Measurements from ENCODE around the gene MAPKAPK3. TPM values are rescaled to one million over a fixed set of nuclear protein-coding genes. Genes with fewer than 3 reads are reported as not detected.

The MAPKAPK3 gene
- polyA plus RNA-seq, 1 donor from 2014 or later, result 23.7 TPM

DNA sequence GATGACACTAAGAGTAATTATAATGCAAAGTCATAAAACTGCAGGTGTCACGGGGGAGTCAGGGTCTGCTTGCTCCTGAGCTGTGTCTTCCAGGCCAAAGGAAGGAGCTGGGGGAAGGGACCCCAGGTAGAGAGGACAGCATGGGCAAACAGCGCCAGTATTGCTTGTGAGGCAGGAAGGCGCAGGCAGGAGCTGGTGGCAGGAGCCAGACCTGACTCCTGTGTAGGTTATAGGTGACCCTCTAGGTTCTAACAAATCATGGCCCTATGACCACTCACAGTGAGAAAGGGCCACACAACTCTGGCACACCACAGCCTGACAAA lies 7.2 kb upstream of the MAPKAPK3 start:
- peak overlapping the region in 1 of 3 donors; percentile 82 for H3K27ac Mint-ChIP-seq
- H3K4me1 Mint-ChIP-seq, result peaks cover 10 to 30% (median 22%) of the 10 kb centered on the region in 3 donors
- H3K9me3 Mint-ChIP-seq, result no peaks in the 10 kb centered on the region
- peak overlapping the region in 3 of 4 donors; percentile 64 to 90 (median 88) for H3K4me3 Mint-ChIP-seq
- H3K36me3 Mint-ChIP-seq, result no peaks in the 10 kb centered on the region
- H3K27me3 Mint-ChIP-seq, result no peaks in the 10 kb centered on the region

DNA sequence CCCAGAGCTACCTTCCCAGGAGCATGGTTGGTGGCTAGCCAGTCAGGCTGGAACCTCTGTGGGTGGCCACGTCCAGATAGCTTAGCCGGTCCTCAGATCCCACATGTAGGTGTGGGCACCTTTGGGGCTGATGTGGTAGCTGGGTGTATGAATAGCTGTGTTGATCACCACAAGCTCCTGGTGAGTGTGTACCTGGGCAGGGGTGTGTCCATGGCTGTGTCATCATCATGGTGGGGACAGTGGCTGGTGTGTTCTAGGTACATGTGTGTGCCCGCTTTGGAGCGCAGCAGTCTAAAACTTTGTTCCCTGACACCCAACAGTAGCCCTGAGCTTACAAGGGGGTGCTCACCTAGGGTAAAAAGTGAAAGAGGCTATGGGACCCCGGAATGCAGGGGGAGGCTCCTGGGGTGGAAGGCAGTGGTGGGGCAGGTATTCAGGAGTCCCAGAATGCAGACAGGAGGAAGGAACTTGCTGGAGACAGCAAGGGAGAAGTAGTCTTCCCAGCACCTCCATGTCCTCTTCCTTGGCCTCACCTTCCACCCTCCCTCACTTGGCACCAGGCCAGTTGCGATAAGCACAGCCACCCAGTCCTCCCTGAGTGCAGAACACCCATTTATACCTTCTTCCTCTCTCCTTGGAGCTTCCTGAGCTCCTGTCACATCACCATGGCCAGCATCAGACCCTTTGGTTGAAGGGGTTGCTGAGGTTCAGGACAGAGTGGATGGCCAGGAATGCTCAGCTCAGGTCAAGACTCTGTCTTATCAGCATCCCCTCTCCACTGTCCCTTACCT lies 6.6 kb upstream of the MAPKAPK3 start:
- H3K27me3 Mint-ChIP-seq, result no peaks in the 10 kb centered on the region
- peak overlapping the region; percentile 88 to 96 (median 92) for H3K4me3 Mint-ChIP-seq
- peaks cover 10 to 26% (median 18%) of the 10 kb centered on the region in 3 donors for H3K4me1 Mint-ChIP-seq
- peak overlapping the region in 2 of 3 donors; percentile 82 to 84 for H3K27ac Mint-ChIP-seq
- no peaks in the 10 kb centered on the region for H3K9me3 Mint-ChIP-seq
- H3K36me3 Mint-ChIP-seq, result no peaks in the 10 kb centered on the region

DNA sequence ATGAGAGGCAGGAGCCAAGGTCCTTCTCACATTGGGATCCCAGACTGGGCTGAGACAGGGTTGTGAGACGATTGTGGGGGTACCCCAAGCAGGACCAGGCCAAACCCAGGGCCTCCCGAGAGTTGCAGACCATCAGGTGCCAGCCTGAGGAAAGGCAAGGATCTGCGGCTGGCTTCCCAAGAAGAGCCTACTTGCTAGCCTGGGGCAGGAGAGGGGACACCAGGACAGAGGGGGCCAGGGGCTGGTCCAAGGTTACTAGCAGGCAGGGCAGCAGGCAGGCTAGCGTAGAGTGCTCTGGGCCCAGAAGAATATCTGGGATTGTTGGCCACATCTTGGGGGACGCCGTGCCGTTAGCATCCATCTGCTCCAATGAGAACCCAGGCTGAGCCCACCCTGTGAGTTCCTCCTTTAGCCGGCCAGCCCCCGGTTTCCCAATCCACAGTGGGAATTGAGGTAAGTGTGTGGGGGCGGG lies 5.9 kb upstream of the MAPKAPK3 start:
- peak overlapping the region; percentile 88 to 96 (median 92) for H3K4me3 Mint-ChIP-seq
- H3K27me3 Mint-ChIP-seq, result no peaks in the 10 kb centered on the region
- H3K27ac Mint-ChIP-seq, result peak overlapping the region in 2 of 3 donors; percentile 82 to 84
- H3K9me3 Mint-ChIP-seq, result no peaks in the 10 kb centered on the region
- H3K4me1 Mint-ChIP-seq, result peaks cover 10 to 23% (median 20%) of the 10 kb centered on the region in 3 donors
- no peaks in the 10 kb centered on the region for H3K36me3 Mint-ChIP-seq

DNA sequence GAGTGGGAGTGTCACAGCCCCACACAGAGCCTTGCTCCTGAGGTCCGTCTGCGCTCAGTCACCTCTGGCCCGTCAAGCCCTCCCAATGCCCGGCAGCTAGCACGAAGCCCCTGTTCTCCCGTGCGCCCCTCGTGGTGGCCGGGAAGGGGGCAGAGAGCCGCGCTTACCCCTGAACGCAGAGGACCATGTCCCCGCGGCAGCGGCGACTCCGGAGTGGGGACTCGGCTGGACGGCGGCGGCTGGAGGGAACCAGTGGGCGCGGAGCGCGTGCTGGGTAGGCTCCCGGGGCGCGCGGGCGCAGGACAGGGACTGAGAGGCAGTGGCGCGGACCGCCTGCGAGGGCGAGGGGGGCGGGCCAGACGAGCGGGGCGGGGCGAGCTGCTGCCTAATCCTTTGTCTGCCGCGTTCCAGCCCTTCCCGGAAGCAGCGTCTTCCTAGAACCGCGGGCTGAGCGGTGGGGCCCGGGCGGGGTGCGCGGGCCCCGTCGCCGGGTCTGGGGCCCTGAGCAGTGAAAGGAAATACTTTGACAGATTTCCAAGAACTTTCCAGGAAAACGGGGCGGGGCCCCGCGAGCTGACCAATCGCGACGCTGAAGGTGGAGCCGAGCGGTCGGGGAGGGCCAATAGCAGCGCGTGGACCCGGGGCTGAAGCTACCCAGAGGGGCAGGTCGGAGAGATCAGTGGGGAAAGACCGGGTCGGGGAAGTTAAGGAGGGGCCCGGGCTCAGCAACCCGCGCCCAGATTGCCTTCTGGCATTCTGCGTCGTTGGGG lies 5.3 kb upstream of the MAPKAPK3 start, which contains the start of gene CISH:
Gene CISH, minus strand, starts transcription at position 311 of the 770 bp plus-strand sequence. Its CDS starts 124 bp downstream, at position 187.
- peak within 1 kb of the TSS; percentile 88 to 96 (median 92) for H3K4me3 Mint-ChIP-seq
- H3K27me3 Mint-ChIP-seq, result no peaks in the 10 kb centered on the region
- peak within 1 kb of the TSS; percentile 82 to 86 (median 84) for H3K27ac Mint-ChIP-seq
- H3K9me3 Mint-ChIP-seq, result no peaks in the 10 kb centered on the region
- H3K36me3 Mint-ChIP-seq, result no peaks in the 10 kb centered on the region
- peaks cover 13 to 27% (median 22%) of the 10 kb centered on the region in 3 donors for H3K4me1 Mint-ChIP-seq

DNA sequence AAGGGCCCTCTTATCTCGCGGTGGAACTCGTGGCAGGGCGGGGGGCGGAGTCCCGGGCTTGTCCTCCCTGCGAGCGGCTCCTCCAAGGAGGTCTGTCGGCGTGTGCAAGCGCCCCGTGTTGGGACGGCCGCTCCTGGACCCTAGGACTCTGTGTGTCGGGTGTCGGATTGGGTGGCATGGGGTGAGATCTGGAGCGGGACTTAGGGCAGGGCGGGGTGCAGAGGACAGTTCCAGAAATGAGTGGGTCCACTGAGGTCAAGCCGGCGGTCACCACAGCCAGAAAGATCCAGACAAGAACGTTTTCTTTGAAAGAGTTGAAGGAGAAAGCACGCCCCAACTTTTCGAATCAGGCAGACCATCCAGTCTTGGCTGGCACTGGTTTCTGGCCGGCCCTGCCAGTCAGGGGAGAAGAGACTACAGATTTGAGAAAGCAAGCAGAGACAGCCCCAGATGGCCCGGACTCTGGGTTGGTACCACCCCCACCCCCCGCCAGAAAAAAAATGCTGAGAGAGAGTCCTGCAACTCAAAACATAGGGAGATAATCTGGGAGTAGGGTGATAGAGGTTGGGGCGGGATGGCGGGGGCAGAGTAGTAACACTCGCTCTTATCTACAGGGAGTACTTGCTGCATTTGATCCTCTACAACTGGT lies 4.6 kb upstream of the MAPKAPK3 start:
- H3K36me3 Mint-ChIP-seq, result no peaks in the 10 kb centered on the region
- peak overlapping the region; percentile 88 to 96 (median 92) for H3K4me3 Mint-ChIP-seq
- H3K27ac Mint-ChIP-seq, result peak overlapping the region; percentile 82 to 86 (median 84)
- no peaks in the 10 kb centered on the region for H3K27me3 Mint-ChIP-seq
- H3K9me3 Mint-ChIP-seq, result no peaks in the 10 kb centered on the region
- H3K4me1 Mint-ChIP-seq, result peaks cover 13 to 27% (median 22%) of the 10 kb centered on the region in 3 donors

DNA sequence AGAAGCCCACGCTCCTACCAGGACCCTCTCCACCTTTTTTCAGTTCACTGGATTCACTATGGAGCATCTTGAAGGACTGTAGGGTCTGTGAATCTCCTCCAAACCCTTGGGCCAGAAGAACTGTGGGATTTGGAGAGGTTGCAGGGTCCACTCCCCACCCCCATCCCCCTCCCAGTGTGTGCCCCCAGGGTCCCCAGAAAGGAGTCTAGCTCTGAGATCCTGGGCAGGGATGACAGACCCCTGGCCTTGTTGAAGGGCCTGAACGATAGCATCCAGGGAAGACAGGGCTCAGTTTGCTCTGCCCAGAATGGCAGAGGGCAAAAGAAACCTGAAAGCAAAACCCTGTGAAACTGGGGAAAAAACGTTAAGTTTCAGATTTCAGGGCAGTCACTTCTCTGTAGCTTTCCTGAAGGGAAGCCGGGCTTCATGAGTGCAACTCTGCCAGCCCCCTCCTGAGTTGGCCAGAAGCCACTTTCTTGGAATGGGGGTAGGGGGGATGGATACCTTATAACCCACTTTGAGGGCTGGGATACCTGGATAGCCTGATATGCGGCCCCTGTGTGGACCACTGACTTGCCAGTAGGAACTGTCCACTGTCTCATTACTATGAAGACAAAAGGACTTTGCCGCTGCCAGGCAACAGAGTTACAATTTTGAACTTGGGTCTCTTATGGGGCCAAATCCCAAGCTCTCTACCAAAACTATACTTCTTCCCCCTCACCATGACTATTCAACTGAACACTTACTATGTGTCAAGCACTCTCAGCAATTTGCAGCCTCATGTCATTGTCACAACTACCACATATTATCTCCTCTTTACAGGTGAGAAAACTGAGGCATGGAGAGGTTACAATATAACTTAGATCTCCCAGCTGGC lies 3.7 kb upstream of the MAPKAPK3 start:
- H3K27ac Mint-ChIP-seq, result peak overlapping the region; percentile 16 to 84 (median 82)
- peaks cover 13 to 30% (median 22%) of the 10 kb centered on the region in 3 donors for H3K4me1 Mint-ChIP-seq
- no peaks in the 10 kb centered on the region for H3K9me3 Mint-ChIP-seq
- H3K36me3 Mint-ChIP-seq, result no peaks in the 10 kb centered on the region
- peak overlapping the region; percentile 88 to 96 (median 92) for H3K4me3 Mint-ChIP-seq
- H3K27me3 Mint-ChIP-seq, result no peaks in the 10 kb centered on the region

DNA sequence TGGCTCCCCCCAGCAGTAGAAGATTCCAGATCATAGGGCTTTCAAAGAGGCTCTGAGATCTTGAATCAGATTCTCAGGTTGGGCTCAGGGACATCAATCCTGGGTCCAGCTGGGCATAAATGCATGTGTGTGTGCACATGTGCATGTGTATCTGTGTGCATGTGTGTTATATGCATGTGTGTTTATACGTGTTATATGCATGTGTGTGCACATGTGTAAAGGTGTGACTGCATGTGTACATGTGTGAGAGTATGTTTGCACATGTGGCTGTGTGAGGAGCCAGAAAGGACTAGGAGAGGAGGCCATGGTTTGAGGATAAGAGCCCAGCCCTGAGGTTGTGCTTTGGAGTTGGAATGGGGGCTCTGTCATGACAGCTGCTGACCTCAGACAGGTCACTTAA lies 1.8 kb upstream of the MAPKAPK3 start:
- Mint-ChIP-seq H3K27ac (no peak overlapping the region), H3K36me3 (no peaks in the 10 kb centered on the region), H3K27me3 (no peaks in the 10 kb centered on the region), H3K9me3 (no peaks in the 10 kb centered on the region), H3K4me3 (no peak overlapping the region), H3K4me1 (peaks cover 20 to 37% (median 25%) of the 10 kb centered on the region in 3 donors)

DNA sequence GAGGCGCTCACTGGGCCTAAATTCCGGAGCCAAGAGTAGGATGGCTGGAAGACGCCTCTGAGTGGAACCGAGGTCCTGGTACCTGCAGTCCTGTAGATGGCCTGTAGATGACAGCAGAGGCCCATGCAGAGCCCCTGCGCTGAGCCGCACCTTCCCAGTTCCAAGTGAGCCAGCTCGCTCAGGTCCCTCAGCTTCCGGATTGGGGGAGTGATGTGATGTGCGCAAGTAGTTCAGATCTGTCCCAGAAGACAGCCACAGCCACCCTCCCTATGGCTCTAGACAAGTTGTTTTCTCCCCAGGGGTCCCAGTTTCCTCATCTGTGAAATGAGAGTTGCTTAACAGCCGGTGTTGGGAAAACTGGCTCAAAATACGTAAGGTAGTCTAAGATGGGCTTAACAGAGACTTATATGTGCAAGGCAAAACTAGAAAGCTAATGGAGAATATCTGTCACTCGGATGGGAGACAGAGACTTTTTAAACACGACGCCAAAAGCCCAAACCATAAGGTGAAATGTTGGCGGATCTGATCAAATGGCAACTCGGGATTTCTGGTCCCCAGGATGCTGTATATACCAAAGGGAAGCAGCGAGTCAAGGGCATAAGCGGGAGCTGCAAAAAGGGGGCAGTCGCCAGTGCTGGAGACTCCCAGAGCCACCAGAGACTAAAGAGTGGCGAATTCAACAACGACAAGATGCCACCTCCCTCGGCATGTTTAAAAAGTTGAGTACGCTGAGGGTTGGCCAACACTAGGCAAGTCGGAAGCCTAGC lies 765 bp upstream of the MAPKAPK3 start:
- H3K36me3 Mint-ChIP-seq, result no peaks in the 10 kb centered on the region
- H3K4me1 Mint-ChIP-seq, result peaks cover 26 to 36% (median 28%) of the 10 kb centered on the region in 3 donors
- H3K27ac Mint-ChIP-seq, result peak overlapping the region; percentile 89 to 94 (median 91)
- no peaks in the 10 kb centered on the region for H3K27me3 Mint-ChIP-seq
- H3K4me3 Mint-ChIP-seq, result peak overlapping the region; percentile 83 to 98 (median 96)
- H3K9me3 Mint-ChIP-seq, result no peaks in the 10 kb centered on the region

DNA sequence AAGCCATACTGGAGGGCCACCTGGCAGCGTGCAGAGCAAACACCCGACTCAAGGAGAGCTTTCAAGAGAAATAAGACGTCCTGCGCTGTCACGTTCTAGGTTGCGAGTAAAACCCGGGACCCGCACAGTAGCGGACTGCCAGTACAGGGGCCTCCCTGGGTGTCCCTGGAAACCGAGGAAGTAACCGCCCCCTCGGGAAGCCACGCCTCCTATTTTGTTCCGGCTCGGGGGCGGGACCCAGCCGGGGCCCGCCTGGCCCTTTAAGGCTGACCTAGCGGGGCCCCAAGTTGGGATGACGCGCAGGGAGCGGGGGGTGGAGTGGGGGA lies 218 bp upstream of the MAPKAPK3 start:
- Mint-ChIP-seq H3K4me3 (peak overlapping the region; percentile 83 to 98 (median 96)), H3K36me3 (no peaks in the 10 kb centered on the region), H3K27me3 (no peaks in the 10 kb centered on the region), H3K27ac (peak overlapping the region; percentile 89 to 94 (median 91)), H3K4me1 (peaks cover 26 to 36% (median 28%) of the 10 kb centered on the region in 3 donors), H3K9me3 (no peaks in the 10 kb centered on the region)

DNA sequence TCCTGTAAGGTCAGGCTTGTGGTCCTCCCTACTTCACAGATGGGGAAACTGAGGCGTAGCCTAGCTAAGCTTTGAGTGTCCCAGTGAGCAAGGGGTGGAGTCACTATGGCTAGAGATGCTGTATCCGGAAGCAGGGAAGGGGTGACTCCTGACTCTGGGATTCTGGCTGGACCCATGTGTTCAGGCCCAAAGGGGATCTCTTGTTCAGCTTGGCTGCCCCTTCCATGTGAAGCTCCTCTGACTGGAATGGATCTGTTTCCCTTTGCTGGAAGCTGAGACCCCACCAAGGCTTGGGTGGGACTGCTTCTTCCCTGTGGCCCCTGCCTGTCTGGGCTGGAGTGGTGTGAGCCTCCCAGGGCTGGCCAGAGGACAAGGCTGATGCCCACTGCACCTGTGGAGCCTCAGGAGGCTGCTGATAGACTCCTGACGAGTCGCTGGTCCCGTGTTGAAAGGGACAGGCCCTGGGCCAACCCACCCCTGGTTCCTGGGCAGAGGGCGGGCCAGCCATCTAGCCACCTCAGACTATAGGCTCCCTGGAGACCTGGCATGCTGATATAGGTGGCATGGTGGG lies 1.0 kb downstream of the MAPKAPK3 start:
- Mint-ChIP-seq H3K4me1 (peaks cover 28 to 32% (median 31%) of the 10 kb centered on the region in 3 donors), H3K27me3 (no peaks in the 10 kb centered on the region), H3K4me3 (peak overlapping the region; percentile 92 to 98 (median 95)), H3K9me3 (no peaks in the 10 kb centered on the region), H3K36me3 (no peaks in the 10 kb centered on the region), H3K27ac (peak overlapping the region; percentile 63 to 96 (median 89))

DNA sequence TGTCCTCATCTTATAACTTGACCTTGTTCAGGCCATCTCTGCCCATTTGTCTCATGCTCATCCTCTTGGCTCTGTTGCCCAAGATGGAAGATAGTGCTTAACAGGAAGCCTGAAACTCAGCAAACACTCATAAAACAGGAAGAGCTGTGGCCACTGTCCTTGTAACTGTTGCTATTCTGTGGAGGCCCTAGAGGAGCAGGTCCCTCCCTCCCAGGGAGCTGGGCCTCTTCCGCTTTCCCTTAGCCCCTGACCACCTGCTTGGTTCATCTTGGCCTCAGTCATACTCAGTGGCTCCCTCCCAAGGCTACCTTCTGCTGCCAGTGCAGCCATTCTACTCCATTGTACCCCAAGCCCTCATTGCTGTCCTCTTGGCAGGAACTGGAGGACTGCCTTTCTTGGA lies 3.5 kb downstream of the MAPKAPK3 start:
- no peaks in the 10 kb centered on the region for H3K27me3 Mint-ChIP-seq
- peak overlapping the region in 3 of 4 donors; percentile 25 to 94 (median 52) for H3K4me3 Mint-ChIP-seq
- H3K36me3 Mint-ChIP-seq, result peaks cover 3% of the 10 kb centered on the region
- H3K9me3 Mint-ChIP-seq, result no peaks in the 10 kb centered on the region
- peaks cover 36 to 42% (median 39%) of the 10 kb centered on the region in 3 donors for H3K4me1 Mint-ChIP-seq
- H3K27ac Mint-ChIP-seq, result peak overlapping the region; percentile 42 to 81 (median 47)

DNA sequence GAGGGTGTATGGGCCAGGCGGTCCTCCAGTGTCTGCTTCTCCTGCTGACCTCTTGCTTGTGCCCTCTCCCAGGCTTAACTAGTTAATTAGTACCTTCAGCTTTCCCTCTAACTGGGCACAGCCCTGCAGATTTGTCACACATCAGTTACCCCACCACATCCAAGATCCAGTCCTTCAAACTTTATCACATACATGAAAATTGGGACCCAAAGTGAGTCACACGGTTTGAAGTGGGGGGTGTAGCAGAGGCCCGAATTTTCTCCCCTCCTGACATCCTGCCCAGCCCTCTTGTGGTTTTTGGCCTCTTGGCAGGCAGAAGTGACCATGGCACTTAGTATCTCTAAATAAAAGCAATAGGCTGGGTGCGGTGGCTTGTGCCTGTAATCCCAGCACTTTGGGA lies 3.9 kb downstream of the MAPKAPK3 start:
- Mint-ChIP-seq H3K4me3 (peak overlapping the region in 2 of 4 donors; percentile 49 to 94), H3K36me3 (peaks cover 3% of the 10 kb centered on the region), H3K27me3 (no peaks in the 10 kb centered on the region), H3K4me1 (peaks cover 35 to 40% (median 36%) of the 10 kb centered on the region in 3 donors), H3K9me3 (no peaks in the 10 kb centered on the region), H3K27ac (peak overlapping the region in 2 of 3 donors; percentile 42 to 47)

DNA sequence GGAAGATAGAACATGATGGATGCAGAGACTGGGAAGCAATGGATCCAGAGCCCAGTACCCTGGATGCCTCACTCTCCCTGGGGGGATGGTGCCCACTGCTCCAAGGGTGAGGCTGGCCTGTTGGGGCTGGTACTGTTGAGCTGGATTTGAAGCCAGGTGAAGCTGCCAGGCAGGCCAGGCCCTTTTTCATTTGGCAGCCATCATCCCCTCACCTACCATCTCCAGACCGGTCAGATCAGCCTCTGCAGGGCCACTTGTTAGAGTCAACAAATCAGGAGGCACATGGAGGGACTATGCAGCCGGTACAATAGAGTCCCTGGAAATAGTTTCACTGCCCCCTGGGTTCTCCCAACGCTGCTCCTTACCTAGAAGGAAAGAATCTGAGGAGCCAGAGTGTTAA lies 5.9 kb downstream of the MAPKAPK3 start:
- peaks cover 5% of the 10 kb centered on the region for H3K36me3 Mint-ChIP-seq
- H3K9me3 Mint-ChIP-seq, result no peaks in the 10 kb centered on the region
- no peak overlapping the region for H3K4me3 Mint-ChIP-seq
- H3K27me3 Mint-ChIP-seq, result no peaks in the 10 kb centered on the region
- no peak overlapping the region for H3K27ac Mint-ChIP-seq
- H3K4me1 Mint-ChIP-seq, result peaks cover 30 to 35% (median 30%) of the 10 kb centered on the region in 3 donors

All from IgD-negative memory B cell (primary cell).